IPS-20b (cell line): Measurements from ENCODE around the gene ALDH7A1.

Experiments
- H3K27ac ChIP-seq: one replicate; pipeline ENCODE4 v1.5.1; 2013; ENCODE audit warnings: low read length
- H3K27me3 ChIP-seq: 2 replicates; pipeline ENCODE4 v1.6.1; 2013; ENCODE audit warnings: mild to moderate bottlenecking, low read length, inconsistent platforms; ENCODE audit not compliant: insufficient read depth
- H3K36me3 ChIP-seq: 2 replicates; pipeline ENCODE4 v1.6.1; 2013; ENCODE audit warnings: low read depth, mild to moderate bottlenecking, inconsistent platforms, low read length, moderate library complexity; ENCODE audit not compliant: insufficient read depth
- H3K4me1 ChIP-seq: 2 replicates; pipeline ENCODE4 v1.6.1; 2013; ENCODE audit warnings: mild to moderate bottlenecking, control low read depth, inconsistent platforms, low read length, moderate library complexity; ENCODE audit not compliant: insufficient read depth
- H3K4me3 ChIP-seq: 2 replicates; pipeline ENCODE4 v1.5.1; 2013; ENCODE audit warnings: mild to moderate bottlenecking, low read length, inconsistent platforms
- H3K9ac ChIP-seq: 2 replicates; pipeline ENCODE4 v1.6.1; 2013; ENCODE audit warnings: low read depth, mild to moderate bottlenecking, inconsistent platforms, low read length, moderate library complexity
- H3K9me3 ChIP-seq: 2 replicates; pipeline ENCODE4 v1.6.1; 2013; ENCODE audit warnings: mild to moderate bottlenecking, low read depth, low read length, inconsistent platforms; ENCODE audit not compliant: insufficient read depth

The ALDH7A1 gene

DNA sequence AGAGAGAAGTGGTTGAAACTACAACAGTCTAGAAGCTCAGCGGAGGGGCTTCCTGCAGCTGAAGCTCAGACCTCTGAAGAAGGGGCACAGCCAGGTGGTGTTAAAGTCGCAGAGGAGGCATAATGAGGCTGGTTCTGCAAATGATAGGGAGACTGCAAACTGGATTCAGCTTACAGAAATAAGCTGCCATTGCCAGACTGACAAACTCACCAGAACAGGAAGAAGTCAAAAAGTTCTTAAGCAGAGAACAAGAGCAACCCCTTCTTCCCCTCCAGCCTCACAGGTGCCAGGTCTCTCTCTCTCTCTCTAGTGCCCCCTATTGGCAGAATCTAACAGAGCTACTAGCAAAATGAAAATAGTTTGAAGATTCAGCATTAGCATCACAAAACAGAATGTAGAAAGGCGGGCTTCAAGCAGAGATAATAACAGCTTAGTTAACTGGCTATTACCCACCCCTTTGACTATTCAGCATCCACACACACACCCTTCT is 95.1 kb downstream of the ALDH7A1 start:
- no peaks in the 10 kb centered on the region for H3K36me3 ChIP-seq
- H3K9me3 ChIP-seq, result no peaks in the 10 kb centered on the region
- H3K9ac ChIP-seq, result no peak overlapping the region
- no peak overlapping the region for H3K27ac ChIP-seq
- no peaks in the 10 kb centered on the region; the same call in 1 of the 2 replicates for H3K4me1 ChIP-seq
- no peaks in the 10 kb centered on the region for H3K27me3 ChIP-seq
- H3K4me3 ChIP-seq, result no peak overlapping the region

DNA sequence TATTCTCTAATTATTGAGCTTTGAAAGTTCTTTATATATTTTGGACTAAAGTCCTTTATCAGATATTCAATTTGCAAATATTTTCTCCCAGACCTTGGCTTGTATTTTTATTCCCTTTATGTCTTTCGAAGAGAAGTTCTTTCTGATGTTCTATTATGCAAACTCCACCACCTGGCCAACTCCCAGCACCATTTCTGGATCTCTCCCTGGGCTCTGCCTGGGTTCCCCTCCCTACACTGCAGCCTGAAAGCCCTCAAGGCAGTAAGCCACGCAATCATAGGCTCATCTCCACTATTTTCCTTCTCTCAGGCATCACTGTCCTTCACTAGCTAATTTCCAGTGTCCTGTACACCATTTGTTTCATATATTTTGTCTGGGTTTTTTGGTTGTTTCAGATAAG is 95.7 kb downstream of the ALDH7A1 start:
- Histone ChIP-seq H3K4me3 (no peak overlapping the region), H3K27ac (no peak overlapping the region), H3K27me3 (no peaks in the 10 kb centered on the region), H3K36me3 (no peaks in the 10 kb centered on the region), H3K4me1 (no peaks in the 10 kb centered on the region; the same call in 1 of the 2 replicates), H3K9me3 (no peaks in the 10 kb centered on the region), H3K9ac (no peak overlapping the region)

DNA sequence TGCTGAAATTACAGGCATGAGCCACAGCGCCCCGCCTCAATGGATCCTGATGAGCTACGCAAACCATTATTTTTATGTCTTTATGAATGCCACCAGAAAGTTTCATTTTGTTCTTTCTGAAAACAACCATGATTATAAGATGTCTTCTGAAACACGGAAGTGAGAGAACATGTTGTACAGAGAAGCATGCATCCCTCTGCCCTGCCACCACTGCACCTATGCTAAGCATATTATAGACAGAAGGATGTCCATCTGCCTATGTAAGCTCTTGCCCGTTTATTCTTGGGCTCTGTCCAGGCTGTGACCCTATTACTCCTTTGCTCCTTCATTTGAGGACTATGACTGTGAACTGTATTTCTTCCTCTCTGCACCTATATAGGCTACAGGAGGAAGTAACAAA is 97.5 kb downstream of the ALDH7A1 start:
- Histone ChIP-seq H3K4me3 (no peak overlapping the region), H3K27me3 (no peaks in the 10 kb centered on the region), H3K4me1 (no peaks in the 10 kb centered on the region), H3K9me3 (no peaks in the 10 kb centered on the region), H3K27ac (no peak overlapping the region), H3K9ac (no peak overlapping the region), H3K36me3 (peaks cover 10% of the 10 kb centered on the region)

DNA sequence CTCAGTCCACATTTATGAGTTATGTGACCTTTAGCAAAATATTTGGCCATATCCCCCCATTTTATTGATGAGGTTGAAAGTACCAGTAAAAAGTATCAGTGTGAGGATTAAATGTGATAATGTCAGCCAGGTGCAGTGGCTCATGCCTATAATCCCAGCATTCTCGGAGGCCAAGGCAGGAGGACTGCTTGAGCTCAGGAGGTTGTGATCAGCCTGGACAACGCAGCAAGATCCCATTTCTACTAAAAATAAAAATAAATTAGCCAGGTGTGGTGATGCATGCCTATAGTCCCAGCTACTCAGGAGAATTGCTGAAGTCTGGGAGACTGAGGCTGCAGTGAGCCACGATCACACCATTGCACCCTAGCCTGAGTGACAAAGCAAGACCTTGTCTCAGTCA is 100.6 kb downstream of the ALDH7A1 start:
- Histone ChIP-seq H3K27me3 (no peaks in the 10 kb centered on the region), H3K9me3 (no peaks in the 10 kb centered on the region), H3K9ac (no peak overlapping the region), H3K36me3 (peaks cover 16% of the 10 kb centered on the region), H3K4me1 (peaks cover 13% of the 10 kb centered on the region), H3K27ac (no peak overlapping the region), H3K4me3 (no peak overlapping the region)

DNA sequence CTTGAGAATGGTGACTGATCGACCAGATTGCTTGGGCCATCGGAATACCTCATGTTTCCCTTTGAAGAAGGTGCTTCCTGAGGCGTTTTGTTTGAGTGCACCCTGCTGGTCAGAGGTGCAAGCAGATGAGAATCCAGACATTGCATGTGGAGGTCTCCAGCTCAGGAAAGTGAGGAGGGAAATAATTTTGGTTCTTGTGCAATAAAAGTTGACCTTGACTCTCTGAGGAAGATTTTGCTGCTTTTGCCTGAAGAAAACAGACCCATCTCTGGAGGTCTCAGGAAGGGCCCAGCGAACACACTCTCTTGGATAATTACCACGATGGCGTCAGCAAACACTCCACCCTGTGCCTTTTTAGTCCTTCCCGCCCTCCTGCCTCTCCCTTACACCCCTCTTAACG is 102.1 kb downstream of the ALDH7A1 start:
- H3K9ac ChIP-seq, result no peak overlapping the region
- no peak overlapping the region for H3K4me3 ChIP-seq
- H3K27me3 ChIP-seq, result no peaks in the 10 kb centered on the region
- no peaks in the 10 kb centered on the region for H3K9me3 ChIP-seq
- no peak overlapping the region for H3K27ac ChIP-seq
- peaks cover 31% of the 10 kb centered on the region for H3K36me3 ChIP-seq
- peaks cover 20% of the 10 kb centered on the region for H3K4me1 ChIP-seq

DNA sequence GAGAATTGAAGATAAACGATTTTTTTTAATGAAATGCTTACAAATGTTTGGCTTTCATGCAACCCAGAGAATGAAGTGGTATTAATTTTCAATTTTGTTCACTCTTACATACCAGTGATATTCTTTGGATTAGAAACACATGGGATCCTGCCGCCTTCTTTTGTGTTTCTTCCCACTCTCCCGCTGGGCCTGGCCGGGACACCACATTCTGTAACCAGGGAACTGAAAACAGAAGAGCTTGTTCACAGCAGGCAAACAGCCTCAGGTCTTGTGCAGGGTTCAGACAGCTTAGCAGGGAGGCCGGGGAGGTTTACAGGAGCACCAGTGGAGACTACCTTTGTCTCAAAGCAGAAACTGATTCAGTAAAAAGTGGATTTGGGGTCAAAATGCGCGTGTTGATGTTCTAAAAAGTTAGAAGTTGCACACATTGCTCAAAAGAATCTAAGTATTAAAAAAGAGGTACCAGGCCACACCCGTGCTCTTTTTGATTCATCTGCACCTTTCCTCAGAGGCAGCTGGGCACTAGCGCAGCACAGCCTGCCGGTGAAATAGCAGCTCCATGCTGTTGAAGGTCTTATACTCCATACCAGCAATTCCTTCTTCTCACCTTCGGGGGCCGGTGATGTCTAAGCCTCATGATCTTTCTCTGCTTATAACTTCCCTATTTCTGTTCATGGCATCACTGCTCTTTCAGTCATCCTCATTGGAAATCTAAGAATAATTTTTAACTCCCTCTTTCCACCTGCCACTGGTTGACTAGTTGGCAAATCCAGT is 104.7 kb downstream of the ALDH7A1 start:
- Histone ChIP-seq H3K9me3 (no peaks in the 10 kb centered on the region), H3K27ac (no peak overlapping the region), H3K4me1 (peaks cover 20% of the 10 kb centered on the region), H3K36me3 (peaks cover 57% of the 10 kb centered on the region), H3K4me3 (no peak overlapping the region), H3K9ac (no peak overlapping the region), H3K27me3 (no peaks in the 10 kb centered on the region)

DNA sequence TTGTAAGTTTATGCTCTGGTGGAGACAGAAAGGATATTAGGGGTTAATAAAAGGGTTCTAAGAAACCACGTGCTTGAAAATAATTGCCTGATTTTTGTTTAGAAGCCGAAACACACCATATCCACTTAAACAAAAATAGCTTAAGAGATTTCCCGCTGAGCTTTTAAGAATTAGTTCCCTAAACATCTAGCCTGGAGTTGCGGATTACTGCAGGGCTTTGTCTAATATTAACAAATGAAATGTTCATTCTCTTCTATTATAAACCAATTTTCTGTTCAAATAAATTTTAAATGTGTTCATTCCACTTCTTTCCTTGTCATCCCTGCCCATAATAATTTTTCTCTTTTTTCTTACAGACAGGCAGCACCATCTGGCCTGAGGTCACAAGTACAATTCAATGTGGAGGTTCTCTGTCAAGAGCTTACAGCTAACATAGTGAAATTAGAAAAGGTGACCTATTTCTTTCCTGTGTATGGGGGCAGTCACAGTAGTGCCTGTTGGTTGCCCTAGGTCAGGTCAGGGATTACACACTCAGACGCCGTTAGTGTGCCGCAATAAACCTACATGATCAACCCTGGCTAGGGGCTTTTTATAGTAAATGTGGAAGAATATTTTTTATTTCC is 106.5 kb downstream of the ALDH7A1 start:
- H3K9ac ChIP-seq, result no peak overlapping the region
- peaks cover 20% of the 10 kb centered on the region for H3K4me1 ChIP-seq
- H3K36me3 ChIP-seq, result peaks cover 73% of the 10 kb centered on the region
- no peak overlapping the region for H3K4me3 ChIP-seq
- no peak overlapping the region for H3K27ac ChIP-seq
- no peaks in the 10 kb centered on the region for H3K27me3 ChIP-seq
- no peaks in the 10 kb centered on the region for H3K9me3 ChIP-seq

DNA sequence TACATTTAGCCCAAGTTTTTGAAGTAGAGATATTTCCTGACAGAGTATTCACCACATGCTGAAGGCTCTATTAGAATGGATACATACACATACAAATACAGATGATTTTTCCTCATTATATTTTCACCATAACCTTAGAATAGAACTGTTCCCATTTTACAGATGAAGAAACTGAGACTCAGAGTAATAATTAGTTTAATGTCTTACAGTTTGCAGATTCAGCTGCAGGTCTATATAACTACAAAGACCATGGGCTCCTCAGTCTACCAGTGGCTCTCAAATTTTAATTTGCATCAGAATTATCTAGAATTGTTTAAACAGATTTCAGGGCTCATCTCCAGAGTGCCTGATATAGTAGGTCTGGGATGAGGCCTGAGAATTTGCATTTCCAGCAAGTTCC is 107.4 kb downstream of the ALDH7A1 start:
- Histone ChIP-seq H3K36me3 (peaks cover 73% of the 10 kb centered on the region), H3K4me3 (no peak overlapping the region), H3K4me1 (peaks cover 20% of the 10 kb centered on the region), H3K27me3 (no peaks in the 10 kb centered on the region), H3K27ac (no peak overlapping the region), H3K9me3 (no peaks in the 10 kb centered on the region), H3K9ac (no peak overlapping the region)

DNA sequence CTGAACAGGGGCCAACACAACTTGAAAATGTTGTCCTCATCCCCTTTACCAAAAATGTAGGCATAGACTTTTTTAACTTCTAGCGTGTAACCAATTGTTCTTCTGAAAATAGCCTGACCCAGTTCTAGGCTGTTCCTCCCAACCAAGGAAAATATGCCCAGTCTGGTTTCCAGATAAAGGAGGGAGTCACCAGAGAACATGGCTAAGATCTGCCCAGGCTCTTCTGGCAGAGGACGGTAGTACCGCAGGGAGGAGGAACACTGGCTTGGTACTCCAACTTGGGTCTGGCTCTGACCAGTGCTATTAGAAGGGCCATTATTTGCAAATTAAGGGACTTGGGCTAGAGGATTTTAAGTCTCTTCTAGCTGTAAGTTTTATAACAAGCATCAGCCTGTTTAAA is 108.7 kb downstream of the ALDH7A1 start:
- no peaks in the 10 kb centered on the region for H3K9me3 ChIP-seq
- peaks cover 82% of the 10 kb centered on the region for H3K36me3 ChIP-seq
- H3K4me3 ChIP-seq, result no peak overlapping the region
- no peak overlapping the region for H3K27ac ChIP-seq
- no peaks in the 10 kb centered on the region for H3K27me3 ChIP-seq
- H3K9ac ChIP-seq, result no peak overlapping the region
- H3K4me1 ChIP-seq, result peaks cover 20% of the 10 kb centered on the region

DNA sequence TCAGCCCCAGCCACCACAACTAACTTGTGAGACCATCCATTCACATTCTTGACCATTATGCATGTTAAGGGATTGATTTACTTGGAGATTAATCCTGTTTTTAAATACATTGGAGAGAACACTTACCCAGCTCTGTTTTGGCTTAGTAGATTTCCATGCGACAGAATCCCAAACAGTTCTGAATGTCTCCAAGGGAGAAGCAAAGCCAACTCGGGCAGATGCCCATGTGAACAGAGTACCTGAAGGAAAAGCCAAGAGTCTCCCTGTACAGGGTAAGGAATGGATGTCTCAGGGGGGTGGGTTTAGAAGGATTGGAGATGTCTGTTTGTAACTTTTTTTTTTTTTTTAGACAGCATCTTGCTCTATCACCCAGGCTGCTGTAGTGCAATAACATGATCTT is 110.8 kb downstream of the ALDH7A1 start:
- Histone ChIP-seq H3K9me3 (no peaks in the 10 kb centered on the region), H3K27me3 (no peaks in the 10 kb centered on the region), H3K27ac (no peak overlapping the region), H3K4me1 (peaks cover 6% of the 10 kb centered on the region), H3K4me3 (no peak overlapping the region), H3K9ac (no peak overlapping the region), H3K36me3 (peaks cover 91% of the 10 kb centered on the region)

DNA sequence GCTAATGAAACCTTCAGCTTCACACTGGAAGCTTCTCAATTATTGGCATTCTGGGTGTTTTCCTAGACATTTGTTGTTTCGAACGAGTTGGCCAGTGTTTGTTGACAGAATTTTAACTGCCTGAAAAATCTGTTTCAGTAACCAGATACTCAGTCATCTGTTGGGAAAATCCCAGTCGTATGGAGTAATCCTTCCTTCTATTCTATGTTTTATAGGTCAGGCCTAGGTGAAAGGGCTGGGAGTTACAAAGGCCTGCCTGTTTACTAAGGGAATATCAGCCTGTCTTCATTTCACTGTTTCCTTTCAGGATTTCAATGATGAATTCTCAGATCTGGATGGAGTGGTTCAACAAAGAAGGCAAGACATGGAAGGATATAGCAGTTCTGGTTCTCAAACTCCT is 111.9 kb downstream of the ALDH7A1 start:
- no peak overlapping the region for H3K4me3 ChIP-seq
- H3K27me3 ChIP-seq, result no peaks in the 10 kb centered on the region
- no peak overlapping the region for H3K27ac ChIP-seq
- no peaks in the 10 kb centered on the region for H3K9me3 ChIP-seq
- no peak overlapping the region for H3K9ac ChIP-seq
- peaks cover 84% of the 10 kb centered on the region for H3K36me3 ChIP-seq
- no peaks in the 10 kb centered on the region for H3K4me1 ChIP-seq

DNA sequence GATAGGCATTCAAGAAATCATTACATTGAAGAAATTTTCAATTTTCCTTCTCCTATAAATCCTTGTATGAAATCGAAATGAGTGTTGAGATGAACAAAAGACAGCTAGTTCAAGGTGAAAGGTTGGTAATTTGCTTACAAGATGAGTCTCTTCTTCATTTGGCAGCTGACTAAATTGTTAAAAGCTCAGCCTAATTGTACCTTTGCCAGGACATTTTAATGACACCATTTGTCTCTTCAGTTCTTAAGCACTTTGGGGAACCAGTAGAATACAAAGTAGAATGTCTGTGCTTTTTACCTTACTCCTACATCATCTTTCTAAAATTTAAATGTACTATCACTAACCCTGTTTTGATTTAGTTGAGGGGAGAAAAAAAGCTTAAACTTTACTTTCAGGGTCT is 112.4 kb downstream of the ALDH7A1 start:
- H3K27ac ChIP-seq, result no peak overlapping the region

More for the DNA sequence above, 112.4 kb downstream of the ALDH7A1 start:
- no peaks in the 10 kb centered on the region for H3K9me3 ChIP-seq
- no peaks in the 10 kb centered on the region for H3K27me3 ChIP-seq
- no peaks in the 10 kb centered on the region for H3K4me1 ChIP-seq
- H3K9ac ChIP-seq, result no peak overlapping the region
- H3K4me3 ChIP-seq, result no peak overlapping the region
- H3K36me3 ChIP-seq, result peaks cover 79% of the 10 kb centered on the region
